Measurements from ENCODE around the gene CCL13.

CCL13 gene

DNA sequence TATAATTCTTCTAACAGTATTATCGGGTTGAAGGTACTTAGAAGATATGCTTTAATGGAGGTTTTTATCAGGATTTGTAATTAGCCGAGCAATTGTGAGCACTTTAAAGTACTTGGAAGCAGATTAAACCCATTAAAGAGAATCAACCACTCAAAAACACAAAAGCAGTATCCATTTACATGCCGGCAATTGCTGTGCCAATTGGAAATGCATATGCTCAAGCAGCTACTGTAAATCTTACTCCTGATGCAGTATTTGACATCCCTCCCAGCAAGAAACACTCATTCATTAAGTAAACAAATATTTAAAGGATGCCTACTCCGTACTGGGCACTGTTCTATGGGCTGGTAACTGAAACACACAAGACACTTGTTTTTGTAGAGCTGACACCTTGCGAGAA, 18.2 kb downstream of the CCL13 start:
- Histone ChIP-seq H3K9me3 (replicated peaks; ENCODE audit: low read length) (no peaks in the 10 kb centered on the region), H3K9ac (ENCODE audit: low read depth, low read length) (no peak overlapping the region), H3K4me2 (ENCODE audit: low read length) (no peak overlapping the region), H3K4me3 (ENCODE audit: low read length) (no peak overlapping the region), H3K27me3 (ENCODE audit: control insufficient read depth, insufficient read depth, low read length) (no peaks in the 10 kb centered on the region), H3K36me3 (ENCODE audit: insufficient read depth, low read length) (no peaks in the 10 kb centered on the region), H3K4me1 (ENCODE audit: control insufficient read depth, insufficient read depth, low read length) (no peaks in the 10 kb centered on the region)

DNA sequence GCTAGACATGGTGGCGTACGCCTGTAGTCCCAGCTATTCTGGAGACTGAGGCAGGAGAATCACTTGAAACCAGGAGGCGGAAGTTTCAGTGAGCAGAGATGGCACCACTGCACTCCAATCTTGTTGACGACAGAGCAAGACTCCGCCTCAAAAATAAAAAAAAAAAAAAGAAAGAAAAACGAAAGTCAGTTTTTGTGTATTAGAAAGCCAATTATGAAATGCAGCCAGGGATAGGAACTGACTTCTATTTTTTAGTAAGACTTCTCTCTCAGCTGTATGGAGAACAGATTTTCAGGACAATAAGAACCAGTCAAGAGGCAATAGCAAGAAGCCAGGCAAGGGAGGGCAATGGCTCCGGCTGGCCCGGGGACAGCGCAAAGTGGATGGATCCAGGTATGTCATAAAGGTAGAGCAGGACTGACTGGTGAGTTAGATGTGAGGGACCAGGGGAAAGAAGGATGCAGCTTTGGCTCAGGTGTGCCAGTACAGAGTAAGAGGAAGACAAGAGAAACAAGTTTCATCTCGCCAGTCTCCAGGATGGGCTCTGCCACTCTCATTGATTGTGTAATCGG, 19.2 kb downstream of the CCL13 start:
- Histone ChIP-seq H3K36me3 (ENCODE audit: insufficient read depth, low read length) (no peaks in the 10 kb centered on the region), H3K4me1 (ENCODE audit: control insufficient read depth, insufficient read depth, low read length) (no peaks in the 10 kb centered on the region), H3K9me3 (replicated peaks; ENCODE audit: low read length) (no peaks in the 10 kb centered on the region), H3K4me3 (ENCODE audit: low read length) (no peak overlapping the region), H3K9ac (ENCODE audit: low read depth, low read length) (no peak overlapping the region), H3K27me3 (ENCODE audit: control insufficient read depth, insufficient read depth, low read length) (no peaks in the 10 kb centered on the region), H3K4me2 (ENCODE audit: low read length) (no peak overlapping the region)

GRCh38 chr17:34377078-34377823, 21.0 kb downstream of the CCL13 start:
- Histone ChIP-seq H3K4me2 (ENCODE audit: low read length) (no peak overlapping the region), H3K27me3 (ENCODE audit: control insufficient read depth, insufficient read depth, low read length) (no peaks in the 10 kb centered on the region), H3K4me3 (ENCODE audit: low read length) (no peak overlapping the region), H3K36me3 (ENCODE audit: insufficient read depth, low read length) (no peaks in the 10 kb centered on the region), H3K9ac (ENCODE audit: low read depth, low read length) (no peak overlapping the region), H3K9me3 (replicated peaks; ENCODE audit: low read length) (no peaks in the 10 kb centered on the region), H3K4me1 (ENCODE audit: control insufficient read depth, insufficient read depth, low read length) (no peaks in the 10 kb centered on the region)

GRCh38 chr17:34378664-34379101, 22.4 kb downstream of the CCL13 start:
- H3K4me1 ChIP-seq (ENCODE audit: control insufficient read depth, insufficient read depth, low read length): no peaks in the 10 kb centered on the region
- no peak overlapping the region for H3K9ac ChIP-seq (ENCODE audit: low read depth, low read length)
- no peak overlapping the region for H3K4me2 ChIP-seq (ENCODE audit: low read length)
- no peaks in the 10 kb centered on the region for H3K36me3 ChIP-seq (ENCODE audit: insufficient read depth, low read length)
- no peaks in the 10 kb centered on the region for H3K27me3 ChIP-seq (ENCODE audit: control insufficient read depth, insufficient read depth, low read length)
- no peak overlapping the region for H3K4me3 ChIP-seq (ENCODE audit: low read length)
- H3K9me3 ChIP-seq (replicated peaks; ENCODE audit: low read length): no peaks in the 10 kb centered on the region

- no peaks in the 10 kb centered on the region for H3K4me1 ChIP-seq (ENCODE audit: control insufficient read depth, insufficient read depth, low read length)
- H3K4me2 ChIP-seq (ENCODE audit: low read length): no peak overlapping the region
- no peak overlapping the region for H3K4me3 ChIP-seq (ENCODE audit: low read length)
- no peaks in the 10 kb centered on the region for H3K9me3 ChIP-seq (replicated peaks; ENCODE audit: low read length)
- no peaks in the 10 kb centered on the region for H3K27me3 ChIP-seq (ENCODE audit: control insufficient read depth, insufficient read depth, low read length)
- H3K36me3 ChIP-seq (ENCODE audit: insufficient read depth, low read length): no peaks in the 10 kb centered on the region
- no peak overlapping the region for H3K9ac ChIP-seq (ENCODE audit: low read depth, low read length)
Observed at GRCh38 chr17:34379868-34380267, 23.6 kb downstream of the CCL13 start.

- Histone ChIP-seq H3K9ac (ENCODE audit: low read depth, low read length) (no peak overlapping the region), H3K9me3 (replicated peaks; ENCODE audit: low read length) (no peaks in the 10 kb centered on the region), H3K4me1 (ENCODE audit: control insufficient read depth, insufficient read depth, low read length) (peaks cover 7% of the 10 kb centered on the region), H3K4me2 (ENCODE audit: low read length) (no peak overlapping the region), H3K36me3 (ENCODE audit: insufficient read depth, low read length) (no peaks in the 10 kb centered on the region), H3K4me3 (ENCODE audit: low read length) (no peak overlapping the region), H3K27me3 (ENCODE audit: control insufficient read depth, insufficient read depth, low read length) (no peaks in the 10 kb centered on the region)
Observed at GRCh38 chr17:34382621-34383124, 26.4 kb downstream of the CCL13 start.

- H3K9ac ChIP-seq (ENCODE audit: low read depth, low read length): no peak overlapping the region
- no peak overlapping the region for H3K4me3 ChIP-seq (ENCODE audit: low read length)
- H3K9me3 ChIP-seq (replicated peaks; ENCODE audit: low read length): no peaks in the 10 kb centered on the region
- H3K36me3 ChIP-seq (ENCODE audit: insufficient read depth, low read length): no peaks in the 10 kb centered on the region
- H3K4me2 ChIP-seq (ENCODE audit: low read length): no peak overlapping the region
- H3K27me3 ChIP-seq (ENCODE audit: control insufficient read depth, insufficient read depth, low read length): no peaks in the 10 kb centered on the region
- H3K4me1 ChIP-seq (ENCODE audit: control insufficient read depth, insufficient read depth, low read length): peaks cover 7% of the 10 kb centered on the region
Observed at GRCh38 chr17:34383216-34383615, 26.9 kb downstream of the CCL13 start.

GRCh38 chr17:34384271-34384670, 28.0 kb downstream of the CCL13 start:
- no peak overlapping the region for H3K4me3 ChIP-seq (ENCODE audit: low read length)
- H3K4me1 ChIP-seq (ENCODE audit: control insufficient read depth, insufficient read depth, low read length): peaks cover 7% of the 10 kb centered on the region
- no peak overlapping the region for H3K9ac ChIP-seq (ENCODE audit: low read depth, low read length)
- no peak overlapping the region for H3K4me2 ChIP-seq (ENCODE audit: low read length)
- no peaks in the 10 kb centered on the region for H3K9me3 ChIP-seq (replicated peaks; ENCODE audit: low read length)
- H3K36me3 ChIP-seq (ENCODE audit: insufficient read depth, low read length): no peaks in the 10 kb centered on the region
- H3K27me3 ChIP-seq (ENCODE audit: control insufficient read depth, insufficient read depth, low read length): no peaks in the 10 kb centered on the region

GRCh38 chr17:34384822-34385605, 28.7 kb downstream of the CCL13 start:
- Histone ChIP-seq H3K4me2 (ENCODE audit: low read length) (no peak overlapping the region), H3K9me3 (replicated peaks; ENCODE audit: low read length) (no peaks in the 10 kb centered on the region), H3K36me3 (ENCODE audit: insufficient read depth, low read length) (no peaks in the 10 kb centered on the region), H3K9ac (ENCODE audit: low read depth, low read length) (no peak overlapping the region), H3K4me1 (ENCODE audit: control insufficient read depth, insufficient read depth, low read length) (peaks cover 7% of the 10 kb centered on the region), H3K27me3 (ENCODE audit: control insufficient read depth, insufficient read depth, low read length) (no peaks in the 10 kb centered on the region), H3K4me3 (ENCODE audit: low read length) (no peak overlapping the region)

GRCh38 chr17:34386343-34386696, 30.0 kb downstream of the CCL13 start:
- no peak overlapping the region for H3K4me3 ChIP-seq (ENCODE audit: low read length)
- no peak overlapping the region for H3K9ac ChIP-seq (ENCODE audit: low read depth, low read length)
- H3K4me1 ChIP-seq (ENCODE audit: control insufficient read depth, insufficient read depth, low read length): peaks cover 7% of the 10 kb centered on the region
- H3K36me3 ChIP-seq (ENCODE audit: insufficient read depth, low read length): no peaks in the 10 kb centered on the region
- no peaks in the 10 kb centered on the region for H3K27me3 ChIP-seq (ENCODE audit: control insufficient read depth, insufficient read depth, low read length)
- no peak overlapping the region for H3K4me2 ChIP-seq (ENCODE audit: low read length)
- H3K9me3 ChIP-seq (replicated peaks; ENCODE audit: low read length): no peaks in the 10 kb centered on the region

DNA sequence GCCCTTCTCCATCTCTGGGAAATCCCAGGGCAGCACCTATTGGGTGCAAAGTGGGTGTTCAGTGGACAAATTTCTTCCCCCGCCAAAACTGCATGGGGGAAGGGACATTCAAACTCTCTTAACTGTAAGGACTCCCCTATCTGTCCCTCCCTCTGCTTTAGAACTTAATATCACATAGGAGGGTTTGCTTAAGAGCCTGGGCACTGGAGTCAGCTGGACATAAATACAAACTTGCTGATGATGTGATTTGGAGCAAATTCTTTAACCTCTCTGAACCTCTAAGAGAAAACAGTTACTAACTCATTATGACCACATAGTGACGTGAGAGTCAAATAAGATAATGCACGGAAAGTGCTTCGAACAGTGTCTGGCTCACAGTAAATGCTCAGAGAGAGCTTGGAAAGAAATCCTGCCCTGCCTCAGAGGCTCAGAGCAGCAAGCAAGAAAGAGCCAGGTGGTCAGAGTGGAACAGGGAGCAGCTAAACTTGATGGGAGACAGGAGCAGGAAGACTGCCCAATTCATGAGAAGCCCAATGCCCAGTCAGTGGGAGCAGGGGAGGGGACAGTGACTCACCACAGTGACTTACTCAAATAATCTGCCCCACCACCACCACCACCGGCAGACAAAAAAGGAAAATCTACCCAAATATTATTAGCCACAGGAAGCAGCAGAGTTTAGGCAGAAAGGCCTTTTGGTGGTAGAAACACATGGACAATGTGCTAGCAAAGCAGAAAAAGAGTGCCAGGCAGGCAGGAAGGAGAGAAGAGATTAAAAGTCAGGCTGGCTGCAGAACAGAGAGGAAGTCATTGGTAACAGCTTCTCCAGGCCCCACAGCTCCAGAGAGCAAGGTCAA, 30.6 kb downstream of the CCL13 start:
- Histone ChIP-seq H3K4me3 (ENCODE audit: low read length) (no peak overlapping the region), H3K27me3 (ENCODE audit: control insufficient read depth, insufficient read depth, low read length) (no peaks in the 10 kb centered on the region), H3K36me3 (ENCODE audit: insufficient read depth, low read length) (no peaks in the 10 kb centered on the region), H3K9ac (ENCODE audit: low read depth, low read length) (no peak overlapping the region), H3K4me1 (ENCODE audit: control insufficient read depth, insufficient read depth, low read length) (peaks cover 7% of the 10 kb centered on the region), H3K9me3 (replicated peaks; ENCODE audit: low read length) (no peaks in the 10 kb centered on the region), H3K4me2 (ENCODE audit: low read length) (no peak overlapping the region)

Data from skeletal muscle satellite cell (primary cell).